Glutamatergic neuron (in vitro differentiated cells): ENCODE results near the gene BCL11A. TPM values are rescaled to one million over a fixed set of nuclear protein-coding genes. Genes with fewer than 3 reads are reported as not detected.
A peak's percentile ranks its signal among the peaks of the same experiment; 100 is the strongest.

Experiments
- DNase-seq: peaks from one replicate; pipeline ENCODE4 v3.0.0; 2022
- H3K27ac Mint-ChIP-seq: one replicate; pipeline ENCODE4 v1.8.0; 2020; ENCODE audit warnings: mild to moderate bottlenecking, mixed read lengths, inconsistent platforms; ENCODE audit not compliant: unreplicated experiment
- H3K27me3 Mint-ChIP-seq: one replicate; pipeline ENCODE4 v1.8.0; 2020; ENCODE audit warnings: mild to moderate bottlenecking, moderate library complexity, mixed read lengths, inconsistent platforms; ENCODE audit not compliant: unreplicated experiment
- H3K36me3 Mint-ChIP-seq: one replicate; pipeline ENCODE4 v1.8.0; 2020; ENCODE audit warnings: mild to moderate bottlenecking, mixed read lengths, inconsistent platforms; ENCODE audit not compliant: unreplicated experiment
- H3K4me1 Mint-ChIP-seq: one replicate; pipeline ENCODE4 v1.8.0; 2020; ENCODE audit warnings: mild to moderate bottlenecking, low read depth, mixed read lengths, inconsistent platforms; ENCODE audit not compliant: unreplicated experiment
- H3K4me3 Mint-ChIP-seq: one replicate; pipeline ENCODE4 v1.8.0; 2020; ENCODE audit warnings: mild to moderate bottlenecking, mixed read lengths, inconsistent platforms; ENCODE audit not compliant: unreplicated experiment
- H3K9me3 Mint-ChIP-seq: one replicate; pipeline ENCODE4 v1.8.0; 2020; ENCODE audit warnings: mild to moderate bottlenecking, moderate library complexity, mixed read lengths, inconsistent platforms; ENCODE audit not compliant: unreplicated experiment
- CTCF ChIP-seq: fragments of 200-600 bp; sonication (generic); IDR thresholded peaks from one replicate; pipeline ENCODE4 v1.5.0; 2021; ENCODE audit not compliant: partially characterized antibody, unreplicated experiment
- total RNA-seq: library from RNA; stranded (reverse); fragmentation: NEBNext Ultra II Directional; extraction: Animal tissue kit (Norgen Biotek cat#: 25700); gene quantifications from one replicate; pipeline ENCODE4 v1.2.1, GENCODE V29; 2021; ENCODE audit not compliant: unreplicated experiment

The BCL11A gene
- total RNA-seq, 1 donor from 2014 or later: 29.1 TPM

DNA sequence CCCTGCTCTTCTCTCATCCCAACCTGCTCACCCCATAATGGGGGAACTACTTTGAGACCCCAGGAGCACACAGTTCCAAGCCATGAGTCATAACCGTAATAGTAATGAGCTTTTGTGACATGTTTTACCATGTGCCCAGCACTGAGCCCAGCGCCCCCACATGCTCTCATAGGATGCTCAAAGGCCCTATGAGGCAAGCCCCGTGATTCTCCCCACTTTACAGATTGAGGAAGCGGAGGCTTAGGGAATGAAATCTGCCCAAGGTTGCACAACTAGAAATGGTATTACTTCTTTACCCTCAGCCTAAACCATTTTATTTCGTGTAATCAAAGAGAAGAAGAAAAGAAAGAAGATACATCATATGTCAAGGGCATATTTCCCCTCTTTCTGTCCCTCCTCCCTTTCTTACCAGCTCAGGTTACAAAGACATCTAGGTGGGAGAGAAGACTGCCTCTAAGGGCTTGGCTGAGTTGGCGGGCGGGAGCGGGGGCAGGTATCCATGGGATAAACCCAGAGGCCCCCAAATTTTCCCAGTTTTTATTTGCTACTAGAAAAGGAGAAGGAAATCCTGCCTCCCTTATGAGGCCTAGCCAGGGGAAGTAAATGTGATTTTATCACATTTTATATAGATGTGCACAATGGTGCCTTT, 24.2 kb downstream of the BCL11A start:
- TF ChIP-seq CTCF: no peak
- H3K36me3 Mint-ChIP-seq: no peaks in the 10 kb centered on the region
- H3K4me3 Mint-ChIP-seq: peak overlapping the region; percentile 9
- peak overlapping the region; percentile 69 for H3K27ac Mint-ChIP-seq
- DNase-seq: no peak
- H3K27me3 Mint-ChIP-seq: peaks cover 6% of the 10 kb centered on the region
- H3K4me1 Mint-ChIP-seq: peaks cover 79% of the 10 kb centered on the region
- H3K9me3 Mint-ChIP-seq: peaks cover 7% of the 10 kb centered on the region

- Mint-ChIP-seq H3K27ac (peak overlapping the region; percentile 69), H3K36me3 (no peaks in the 10 kb centered on the region), H3K4me1 (peaks cover 75% of the 10 kb centered on the region), H3K4me3 (peak overlapping the region; percentile 6), H3K27me3 (peaks cover 6% of the 10 kb centered on the region), H3K9me3 (peaks cover 7% of the 10 kb centered on the region)
- no peak for TF ChIP-seq CTCF
- DNase-seq: no peak
Observed at GRCh38 chr2:60528281-60529020, 25.0 kb downstream of the BCL11A start.

DNA sequence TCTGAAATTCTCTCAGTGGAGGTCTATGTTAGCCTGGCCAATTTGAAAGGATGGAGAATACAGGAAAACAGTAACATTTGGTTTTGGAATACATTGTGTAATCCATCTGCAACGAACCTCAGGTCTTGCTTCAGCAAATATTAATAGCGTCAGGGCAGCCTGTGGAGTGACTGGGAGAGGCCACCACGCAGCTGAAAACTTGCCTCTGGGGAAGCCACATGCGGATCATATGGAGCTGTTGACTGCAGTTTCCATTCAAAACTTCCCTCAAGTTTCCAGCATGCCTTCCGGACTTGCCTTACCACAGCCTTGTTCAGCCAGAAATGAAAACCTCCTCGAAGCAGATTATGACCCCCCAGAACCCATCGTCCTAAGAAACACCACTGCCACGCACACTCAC, 25.7 kb downstream of the BCL11A start:
- no peak for DNase-seq
- no peak overlapping the region for H3K27ac Mint-ChIP-seq
- peaks cover 7% of the 10 kb centered on the region for H3K9me3 Mint-ChIP-seq
- TF ChIP-seq CTCF: no peak
- peaks cover 6% of the 10 kb centered on the region for H3K27me3 Mint-ChIP-seq
- H3K4me3 Mint-ChIP-seq: peak overlapping the region; percentile 25
- H3K36me3 Mint-ChIP-seq: no peaks in the 10 kb centered on the region
- H3K4me1 Mint-ChIP-seq: peaks cover 69% of the 10 kb centered on the region

DNA sequence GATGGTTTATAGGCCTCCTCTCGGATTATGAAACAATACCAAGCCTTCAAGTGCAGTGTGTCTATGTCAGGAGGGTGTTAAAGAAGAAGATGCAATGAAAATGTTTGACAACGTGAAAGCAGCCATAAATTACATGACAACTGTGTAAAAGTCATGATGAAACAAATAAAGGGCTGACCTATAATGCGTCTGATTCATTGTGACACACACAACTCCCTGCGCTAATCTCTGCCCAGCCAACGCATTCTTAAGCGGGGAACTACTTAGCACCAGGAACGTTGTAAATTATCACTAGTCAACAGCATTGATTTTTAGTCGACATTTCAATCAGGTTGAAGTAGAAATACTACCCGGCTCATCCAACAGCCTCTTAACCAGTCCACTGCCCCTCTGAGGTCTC, 26.8 kb downstream of the BCL11A start:
- no peak for DNase-seq
- Mint-ChIP-seq H3K9me3 (peaks cover 5% of the 10 kb centered on the region), H3K36me3 (no peaks in the 10 kb centered on the region), H3K4me1 (peaks cover 64% of the 10 kb centered on the region), H3K4me3 (no peak overlapping the region), H3K27me3 (peaks cover 7% of the 10 kb centered on the region), H3K27ac (no peak overlapping the region)
- no peak for TF ChIP-seq CTCF

- no peak for TF ChIP-seq CTCF
- H3K9me3 Mint-ChIP-seq: peaks cover 5% of the 10 kb centered on the region
- no peak overlapping the region for H3K4me3 Mint-ChIP-seq
- H3K27ac Mint-ChIP-seq: no peak overlapping the region
- peaks cover 62% of the 10 kb centered on the region for H3K4me1 Mint-ChIP-seq
- H3K27me3 Mint-ChIP-seq: peaks cover 6% of the 10 kb centered on the region
- no peaks in the 10 kb centered on the region for H3K36me3 Mint-ChIP-seq
- no peak for DNase-seq
Observed at GRCh38 chr2:60525899-60526298, 27.6 kb downstream of the BCL11A start.
